ENCODE data around the gene EIF1AD. TPM values are rescaled to one million over a fixed set of nuclear protein-coding genes. Genes with fewer than 3 reads are reported as not detected.
"Not testable (repeated sequence)": the region's sequence is repeated elsewhere in the genome, so short reads cannot be mapped to it uniquely, and the experiment has no call there.

Gene EIF1AD
- total RNA-seq, 1 donor from 2014 or later: 58.0 TPM

DNA sequence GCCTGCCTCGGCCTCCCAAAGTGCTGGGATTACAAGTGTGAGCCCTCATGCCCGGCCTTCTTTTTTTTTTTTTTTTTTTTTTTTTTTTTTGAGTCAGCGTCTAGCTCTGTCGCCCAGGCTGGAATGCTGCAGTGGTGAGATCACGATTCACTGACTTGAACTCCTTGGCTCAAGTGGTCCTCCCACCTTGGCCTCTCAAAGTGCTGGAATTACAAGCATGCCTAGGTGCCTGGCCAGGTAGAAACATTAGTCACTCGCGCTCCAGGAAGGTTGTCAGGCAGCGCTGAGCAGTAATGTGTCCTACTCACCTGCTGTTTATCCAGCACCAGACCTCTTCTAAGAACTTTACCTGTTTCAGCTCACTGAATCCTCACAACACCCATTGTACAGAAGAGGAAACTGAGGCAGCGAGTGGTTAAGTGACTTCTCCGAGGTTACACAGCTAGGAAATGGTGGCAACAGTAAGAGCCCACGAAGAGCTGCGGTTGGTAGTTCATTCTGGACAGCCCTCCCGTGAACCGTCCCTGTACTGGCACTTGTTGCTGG lies 9.4 kb upstream of the EIF1AD start:
- H3K36me3 Mint-ChIP-seq (ENCODE audit: low read depth): no peaks in the 10 kb centered on the region
- TF ChIP-seq, protein P1, sequence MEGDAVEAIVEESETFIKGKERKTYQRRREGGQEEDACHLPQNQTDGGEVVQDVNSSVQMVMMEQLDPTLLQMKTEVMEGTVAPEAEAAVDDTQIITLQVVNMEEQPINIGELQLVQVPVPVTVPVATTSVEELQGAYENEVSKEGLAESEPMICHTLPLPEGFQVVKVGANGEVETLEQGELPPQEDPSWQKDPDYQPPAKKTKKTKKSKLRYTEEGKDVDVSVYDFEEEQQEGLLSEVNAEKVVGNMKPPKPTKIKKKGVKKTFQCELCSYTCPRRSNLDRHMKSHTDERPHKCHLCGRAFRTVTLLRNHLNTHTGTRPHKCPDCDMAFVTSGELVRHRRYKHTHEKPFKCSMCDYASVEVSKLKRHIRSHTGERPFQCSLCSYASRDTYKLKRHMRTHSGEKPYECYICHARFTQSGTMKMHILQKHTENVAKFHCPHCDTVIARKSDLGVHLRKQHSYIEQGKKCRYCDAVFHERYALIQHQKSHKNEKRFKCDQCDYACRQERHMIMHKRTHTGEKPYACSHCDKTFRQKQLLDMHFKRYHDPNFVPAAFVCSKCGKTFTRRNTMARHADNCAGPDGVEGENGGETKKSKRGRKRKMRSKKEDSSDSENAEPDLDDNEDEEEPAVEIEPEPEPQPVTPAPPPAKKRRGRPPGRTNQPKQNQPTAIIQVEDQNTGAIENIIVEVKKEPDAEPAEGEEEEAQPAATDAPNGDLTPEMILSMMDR (conservative IDR thresholded peaks at IDR 0.05): no peak
- no peak for DNase-seq (ENCODE audit: low read depth, low spot score)
- no peak overlapping the region for H3K27ac Mint-ChIP-seq (ENCODE audit: unreplicated experiment)
- no peak overlapping the region for H3K4me3 Mint-ChIP-seq
- H3K27me3 Mint-ChIP-seq (ENCODE audit: low read depth): no peaks in the 10 kb centered on the region
- no peaks in the 10 kb centered on the region for H3K4me1 Mint-ChIP-seq
- no peaks in the 10 kb centered on the region for H3K9me3 Mint-ChIP-seq

- not testable (repeated sequence) for H3K4me3 Mint-ChIP-seq; H3K36me3 Mint-ChIP-seq (ENCODE audit: low read depth); H3K27ac Mint-ChIP-seq (ENCODE audit: unreplicated experiment); H3K4me1 Mint-ChIP-seq; DNase-seq (ENCODE audit: low read depth, low spot score); H3K9me3 Mint-ChIP-seq; H3K27me3 Mint-ChIP-seq (ENCODE audit: low read depth)
Observed at GRCh38 chr11:66010036-66010435, 8.1 kb upstream of the EIF1AD start.

- peaks cover under 1% of the 10 kb centered on the region for H3K4me1 Mint-ChIP-seq
- no peaks in the 10 kb centered on the region for H3K27me3 Mint-ChIP-seq (ENCODE audit: low read depth)
- H3K36me3 Mint-ChIP-seq (ENCODE audit: low read depth): peaks cover 2% of the 10 kb centered on the region
- H3K9me3 Mint-ChIP-seq: no peaks in the 10 kb centered on the region
- TF ChIP-seq, protein P1 (conservative IDR thresholded peaks at IDR 0.05): no peak
- no peak overlapping the region for H3K27ac Mint-ChIP-seq (ENCODE audit: unreplicated experiment)
- H3K4me3 Mint-ChIP-seq: peak overlapping the region; percentile 60
- DNase-seq (ENCODE audit: low read depth, low spot score): no peak
Observed at GRCh38 chr11:66008468-66009101, 6.6 kb upstream of the EIF1AD start.

DNA sequence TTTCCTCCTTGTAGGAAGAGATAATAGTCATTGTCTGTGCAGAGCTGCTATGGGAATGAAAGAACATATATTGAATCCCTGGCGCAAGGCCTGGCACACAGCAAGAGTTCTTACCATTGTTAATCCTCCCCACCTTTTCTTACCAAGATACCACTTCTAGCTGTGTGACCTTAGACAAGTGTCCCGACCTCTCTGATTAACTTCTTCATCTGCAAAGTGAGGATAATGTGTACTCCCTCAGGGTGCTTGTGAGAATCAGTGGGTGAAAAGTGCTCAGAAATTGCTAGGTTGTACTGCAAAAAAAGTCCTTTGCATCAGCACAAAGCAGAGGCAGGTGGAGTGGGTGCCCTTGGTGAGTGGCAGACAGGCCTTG lies 6.1 kb upstream of the EIF1AD start:
- Mint-ChIP-seq H3K27ac (ENCODE audit: unreplicated experiment) (no peak overlapping the region), H3K4me3 (peak overlapping the region; percentile 60), H3K9me3 (no peaks in the 10 kb centered on the region), H3K36me3 (ENCODE audit: low read depth) (peaks cover 2% of the 10 kb centered on the region), H3K27me3 (ENCODE audit: low read depth) (no peaks in the 10 kb centered on the region), H3K4me1 (peaks cover 6% of the 10 kb centered on the region)
- TF ChIP-seq, protein P1 (conservative IDR thresholded peaks at IDR 0.05): no peak
- no peak for DNase-seq (ENCODE audit: low read depth, low spot score)

GRCh38 chr11:66007201-66007634 lies 5.3 kb upstream of the EIF1AD start:
- H3K36me3 Mint-ChIP-seq (ENCODE audit: low read depth): peaks cover 4% of the 10 kb centered on the region
- H3K27ac Mint-ChIP-seq (ENCODE audit: unreplicated experiment): no peak overlapping the region
- no peaks in the 10 kb centered on the region for H3K27me3 Mint-ChIP-seq (ENCODE audit: low read depth)
- no peak for DNase-seq (ENCODE audit: low read depth, low spot score)
- H3K9me3 Mint-ChIP-seq: no peaks in the 10 kb centered on the region
- H3K4me3 Mint-ChIP-seq: no peak overlapping the region
- H3K4me1 Mint-ChIP-seq: peaks cover 12% of the 10 kb centered on the region
- TF ChIP-seq, protein P1 (conservative IDR thresholded peaks at IDR 0.05): no peak

DNA sequence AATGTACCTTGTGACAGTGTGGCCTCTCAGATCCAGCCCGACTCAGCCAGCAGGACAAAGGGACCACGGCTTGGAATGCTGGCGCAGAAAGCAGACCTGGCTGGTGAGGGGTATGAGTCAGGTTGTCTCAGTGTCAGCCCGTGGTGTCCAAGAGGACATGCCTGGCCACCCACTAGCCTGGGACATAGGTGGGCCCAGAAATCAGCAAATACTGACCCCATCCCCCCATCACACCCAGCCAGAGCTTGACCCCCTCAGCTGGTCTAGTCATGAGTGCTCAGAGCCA lies 4.9 kb upstream of the EIF1AD start:
- peaks cover 5% of the 10 kb centered on the region for H3K36me3 Mint-ChIP-seq (ENCODE audit: low read depth)
- H3K27ac Mint-ChIP-seq (ENCODE audit: unreplicated experiment): no peak overlapping the region

More for the DNA sequence above, 4.9 kb upstream of the EIF1AD start:
- Mint-ChIP-seq H3K4me1 (peaks cover 16% of the 10 kb centered on the region), H3K9me3 (no peaks in the 10 kb centered on the region), H3K27me3 (ENCODE audit: low read depth) (no peaks in the 10 kb centered on the region), H3K4me3 (peak overlapping the region; percentile 56)
- no peak for DNase-seq (ENCODE audit: low read depth, low spot score)
- TF ChIP-seq, protein P1 (conservative IDR thresholded peaks at IDR 0.05): no peak
